Common myeloid progenitor, CD34-positive (primary cell): ENCODE data around the gene DYNC1I1.

Experiments used
- CTCF ChIA-PET: fragments of 350-600 bp; sonication (Branson Sonifier 250); formaldehyde crosslinking; loops from one replicate; lab custom pipeline; 2021; ENCODE audit warnings: antibody characterized with exemption; lab: Charles Lee
- POLR2A ChIA-PET: fragments of 350-600 bp; sonication (Branson Sonifier 250); formaldehyde crosslinking; loops from one replicate; lab custom pipeline; 2021; ENCODE audit warnings: antibody characterized with exemption; lab: Charles Lee
- DNase-seq, 3 donors: peaks; one replicate each; pipeline versions ENCODE4 v3.0.0 to v3.0.0-alpha.2; 2013
- H3K27ac ChIP-seq, 2 experiments: 1 replicate in 1 of 2; 2 replicates in 1 of 2; pipeline ENCODE4 v1.7.0; 2013; ENCODE audit warnings: inconsistent platforms in 2 of 2, low read length in 2 of 2, mild to moderate bottlenecking in 2 of 2, low read depth in 1 of 2, moderate library complexity in 1 of 2; ENCODE audit not compliant: severe bottlenecking in 2 of 2, insufficient read depth in 1 of 2, poor library complexity in 1 of 2
- H3K27me3 ChIP-seq, 5 experiments: replicated peaks in 2 of 5; 1 replicate in 3 of 5; 2 replicates in 2 of 5; pipeline versions ENCODE4 v1.6.1 to v1.7.0; 2013; ENCODE audit warnings: low read length in 4 of 5, mild to moderate bottlenecking in 2 of 5, moderate library complexity in 2 of 5, inconsistent platforms in 1 of 5; ENCODE audit not compliant: insufficient read depth in 5 of 5, control insufficient read depth in 4 of 5
- H3K36me3 ChIP-seq, 4 experiments: 1 replicate in 2 of 4; 2 replicates in 2 of 4; pipeline versions ENCODE4 v1.6.1 to v1.7.0; 2013; ENCODE audit warnings: low read length in 3 of 4, control low read depth in 1 of 4, mild to moderate bottlenecking in 1 of 4; ENCODE audit not compliant: control insufficient read depth in 4 of 4, insufficient read depth in 4 of 4
- H3K4me1 ChIP-seq, 4 experiments: 1 replicate in 3 of 4; 2 replicates in 1 of 4; pipeline versions ENCODE4 v1.6.1 to v1.7.1; 2013; ENCODE audit warnings: low read length in 3 of 4, mild to moderate bottlenecking in 3 of 4, control low read depth in 1 of 4, inconsistent platforms in 1 of 4, moderate library complexity in 1 of 4; ENCODE audit not compliant: control insufficient read depth in 4 of 4, insufficient read depth in 4 of 4; ENCODE audit errors: control extremely low read depth in 1 of 4
- H3K4me3 ChIP-seq, 7 experiments: 1 replicate in 4 of 7; 2 replicates in 3 of 7; pipeline versions ENCODE4 v1.5.1 to v1.7.0; 2013; ENCODE audit warnings: mild to moderate bottlenecking in 7 of 7, low read length in 6 of 7, moderate library complexity in 6 of 7, inconsistent platforms in 2 of 7, low read depth in 2 of 7, control low read depth in 1 of 7; ENCODE audit not compliant: insufficient read depth in 4 of 7, control insufficient read depth in 1 of 7; ENCODE audit errors: extremely low read depth in 1 of 7
- H3K9me3 ChIP-seq, 5 experiments: 1 replicate in 4 of 5; 2 replicates in 1 of 5; pipeline versions ENCODE4 v1.6.1 to v1.7.1; 2013; ENCODE audit warnings: low read length in 4 of 5, mild to moderate bottlenecking in 2 of 5, inconsistent platforms in 1 of 5, low read depth in 1 of 5, moderate library complexity in 1 of 5; ENCODE audit not compliant: control insufficient read depth in 4 of 5, insufficient read depth in 2 of 5; ENCODE audit errors: control extremely low read depth in 1 of 5
- WGBS: methylation state at CpG from one replicate; pipeline ENCODE4 v1.1.5; 2013; ENCODE audit not compliant: insufficient coverage; 5-methylcytosine and 5-hydroxymethylcytosine counted together

DYNC1I1 gene

GRCh38 chr7:96131525-96131924 is 359.2 kb downstream of the DYNC1I1 start:
- CTCF ChIA-PET, result no interaction called here
- no peaks in the 10 kb centered on the region for H3K4me1 ChIP-seq
- no peaks in the 10 kb centered on the region for H3K9me3 ChIP-seq
- H3K27ac ChIP-seq, result no peak overlapping the region
- H3K4me3 ChIP-seq, result no peak overlapping the region
- H3K27me3 ChIP-seq, result no peaks in the 10 kb centered on the region
- peaks cover 6 to 27% (median 16%) of the 10 kb centered on the region in 4 experiments for H3K36me3 ChIP-seq
- POLR2A ChIA-PET, result no interaction called here
- WGBS, result 100% methylated on average over 1 of the region's 3 CpGs
- DNase-seq, result no peak

DNA sequence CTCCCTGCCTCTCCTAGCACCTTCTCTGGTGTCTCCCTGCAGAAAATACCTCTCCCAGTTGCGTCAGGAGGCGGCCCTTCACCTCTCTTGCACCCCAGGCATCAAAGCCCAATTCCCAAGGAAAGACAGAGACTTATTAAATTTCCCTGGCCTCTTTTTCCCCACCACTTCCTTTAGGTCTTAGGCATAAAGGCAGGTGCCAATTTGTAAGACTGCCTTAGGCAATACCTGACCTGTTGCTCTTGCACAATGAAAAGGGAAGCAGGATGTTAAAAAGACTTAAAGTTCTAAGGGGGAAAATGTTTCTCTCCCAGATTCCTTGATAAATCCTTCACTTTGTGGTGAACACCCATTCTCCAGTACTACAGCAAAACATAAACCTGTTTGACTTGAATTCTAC is 362.9 kb downstream of the DYNC1I1 start:
- H3K4me3 ChIP-seq, result no peak overlapping the region

DNA sequence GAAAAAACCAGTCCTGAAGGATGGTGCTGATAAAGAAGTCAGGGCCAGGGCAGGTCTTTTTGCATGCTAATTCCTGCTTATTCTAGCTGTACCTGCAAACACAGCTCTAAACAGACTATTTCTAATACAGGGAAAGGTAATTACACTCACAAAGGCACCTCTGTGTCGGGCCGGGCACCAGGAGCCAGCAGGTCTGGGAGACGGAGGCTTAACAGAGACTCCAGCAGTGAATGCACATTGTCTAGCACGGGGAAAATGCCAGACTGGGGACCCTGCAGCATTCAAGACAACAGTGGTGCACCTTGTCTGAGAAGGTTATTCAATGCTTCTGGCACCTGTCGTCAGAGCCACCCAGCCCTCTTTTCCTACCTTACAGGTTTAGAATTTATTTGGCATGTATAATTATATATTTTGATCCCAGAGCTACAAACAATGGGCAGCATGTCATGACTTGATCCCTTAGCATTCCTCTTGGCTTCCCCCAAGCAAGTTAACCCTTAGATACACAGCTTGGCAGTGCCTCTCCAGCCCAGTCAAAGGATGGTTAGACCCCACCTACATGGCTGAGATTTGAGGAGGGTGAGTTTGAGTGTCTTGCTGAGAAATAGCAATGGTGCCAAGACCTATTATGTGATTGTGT is 364.4 kb downstream of the DYNC1I1 start:
- Histone ChIP-seq H3K27ac (no peak overlapping the region), H3K27me3 (no peaks in the 10 kb centered on the region), H3K9me3 (peaks cover 0 to 1% (median 0%) of the 10 kb centered on the region in 5 experiments), H3K4me1 (no peaks in the 10 kb centered on the region), H3K36me3 (peaks cover 11 to 22% (median 13%) of the 10 kb centered on the region in 4 experiments), H3K4me3 (no peak overlapping the region)
- DNase-seq, result no peak
- POLR2A ChIA-PET, result no interaction called here
- WGBS, result 100% methylated on average over 4 of the region's 5 CpGs
- CTCF ChIA-PET, result no interaction called here

More for the DNA sequence above, 362.9 kb downstream of the DYNC1I1 start:
- no peak overlapping the region for H3K27ac ChIP-seq
- DNase-seq, result no peak
- H3K36me3 ChIP-seq, result peaks cover 9 to 28% (median 15%) of the 10 kb centered on the region in 4 experiments
- H3K4me1 ChIP-seq, result no peaks in the 10 kb centered on the region
- H3K27me3 ChIP-seq, result no peaks in the 10 kb centered on the region
- peaks cover 0 to 1% (median 0%) of the 10 kb centered on the region in 5 experiments for H3K9me3 ChIP-seq
- 100% methylated on average over 2 of the region's 2 CpGs for WGBS
- CTCF ChIA-PET, result no interaction called here
- POLR2A ChIA-PET, result no interaction called here

DNA sequence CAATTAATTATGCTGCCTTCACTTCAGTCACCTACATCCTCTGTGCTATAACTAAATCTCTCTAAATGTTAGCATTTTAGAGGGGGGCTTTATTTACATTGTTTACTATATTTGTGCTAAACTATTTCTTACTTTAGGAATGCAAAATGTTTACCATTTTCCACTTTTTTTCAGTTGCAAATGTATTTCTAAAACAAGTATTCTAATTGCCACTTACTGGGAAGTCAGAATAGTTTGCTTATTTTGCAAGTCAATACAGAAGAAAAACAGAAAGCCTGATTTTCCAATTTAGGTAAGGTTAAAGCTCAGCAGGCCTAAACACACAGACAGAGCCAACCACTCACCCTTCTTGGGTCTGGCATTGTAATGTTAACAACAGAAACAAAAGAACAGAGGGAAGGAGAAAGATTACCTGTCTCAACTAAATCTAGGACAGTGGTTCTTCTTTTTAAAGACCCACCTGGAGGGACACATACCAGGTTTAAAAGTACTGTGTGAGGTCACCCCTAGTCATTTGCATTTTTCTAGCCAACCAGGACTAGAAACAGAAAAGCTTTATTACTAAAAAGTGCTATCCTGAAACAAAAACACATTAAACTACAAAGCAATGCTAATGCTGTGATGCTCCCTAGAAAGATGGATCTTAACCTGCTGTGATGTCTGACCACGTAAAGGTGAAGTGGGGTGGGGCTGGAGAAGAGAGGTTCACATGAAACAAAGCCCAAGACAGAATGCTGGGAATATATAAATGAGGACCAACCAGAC is 371.3 kb downstream of the DYNC1I1 start:
- ChIA-PET CTCF (interaction anchor here (1.2 kb wide), 1 partner anchor 10 kb away, joined by 3 read pairs; no protein-coding TSS in a partner anchor), POLR2A (no interaction called here)
- Histone ChIP-seq H3K36me3 (peaks cover 8 to 32% (median 19%) of the 10 kb centered on the region in 4 experiments), H3K9me3 (peaks cover 0 to 1% (median 0%) of the 10 kb centered on the region in 5 experiments), H3K27ac (no peak overlapping the region), H3K27me3 (no peaks in the 10 kb centered on the region), H3K4me3 (no peak overlapping the region), H3K4me1 (no peaks in the 10 kb centered on the region)
- DNase-seq, result no peak
- 100% methylated on average over 1 of the region's 1 CpG for WGBS

DNA sequence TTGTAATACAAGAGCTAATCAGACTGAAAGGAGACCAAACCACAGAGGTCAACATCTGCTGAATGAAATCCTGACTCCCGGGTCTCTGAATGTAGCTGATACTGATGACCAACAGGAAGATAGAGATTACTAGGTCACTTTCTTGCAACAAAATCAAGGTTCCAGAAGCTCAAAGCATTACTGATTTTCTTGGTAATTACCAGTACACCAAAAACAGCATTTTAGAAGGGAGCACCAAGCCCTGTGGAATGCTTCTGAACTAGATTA is 371.8 kb downstream of the DYNC1I1 start:
- CTCF ChIA-PET, result no interaction called here
- POLR2A ChIA-PET, result no interaction called here
- no peak for DNase-seq
- Histone ChIP-seq H3K27ac (no peak overlapping the region), H3K4me3 (no peak overlapping the region), H3K4me1 (no peaks in the 10 kb centered on the region), H3K27me3 (no peaks in the 10 kb centered on the region), H3K9me3 (no peaks in the 10 kb centered on the region), H3K36me3 (peaks cover 8 to 33% (median 18%) of the 10 kb centered on the region in 4 experiments)
- WGBS, result 88% methylated on average over 1 of the region's 1 CpG
